Liver (tissue), 9 donors: ENCODE data around the gene SLC25A39. TPM values are rescaled to one million over a fixed set of nuclear protein-coding genes. Genes with fewer than 3 reads are reported as not detected.

ENCODE experiments used
- DNase-seq: peaks from one replicate; pipeline ENCODE4 v3.0.0-alpha.2; 2017; ENCODE audit warnings: low spot score
- H3K27ac ChIP-seq, 2 donors: one replicate each; pipeline ENCODE4 v1.7.0; 2013; ENCODE audit warnings: inconsistent platforms in 2 of 2, low read length in 2 of 2, control low read depth in 1 of 2, low read depth in 1 of 2, mild to moderate bottlenecking in 1 of 2
- H3K27me3 ChIP-seq, 4 donors: one replicate each; pipeline versions ENCODE4 v1.6.1 to v1.7.0; 2013; ENCODE audit warnings: low read length in 3 of 4, inconsistent platforms in 1 of 4, mild to moderate bottlenecking in 1 of 4, moderate library complexity in 1 of 4; ENCODE audit not compliant: control insufficient read depth in 4 of 4, insufficient read depth in 4 of 4
- H3K36me3 ChIP-seq, 4 donors: one replicate each; pipeline versions ENCODE4 v1.6.1 to v1.7.0; 2013; ENCODE audit warnings: low read length in 3 of 4, mild to moderate bottlenecking in 3 of 4, low read depth in 1 of 4, moderate library complexity in 1 of 4; ENCODE audit not compliant: control insufficient read depth in 4 of 4, insufficient read depth in 3 of 4
- H3K4me1 ChIP-seq, 4 donors: one replicate each; pipeline versions ENCODE4 v1.6.1 to v1.7.0; 2013; ENCODE audit warnings: low read length in 3 of 4, mild to moderate bottlenecking in 3 of 4, moderate library complexity in 1 of 4; ENCODE audit not compliant: control insufficient read depth in 4 of 4, insufficient read depth in 4 of 4
- H3K4me3 ChIP-seq, 3 donors: one replicate each; pipeline versions ENCODE4 v1.6.1 to v1.7.0; 2013; ENCODE audit warnings: low read length in 3 of 3, control low read depth in 1 of 3, low read depth in 1 of 3, mild to moderate bottlenecking in 1 of 3
- H3K9ac ChIP-seq, 2 donors: one replicate each; pipeline ENCODE4 v1.7.0; 2013; ENCODE audit warnings: low read length in 2 of 2, mild to moderate bottlenecking in 2 of 2, moderate library complexity in 2 of 2, control low read depth in 1 of 2, low read depth in 1 of 2
- H3K9me3 ChIP-seq, 4 donors: one replicate each; pipeline versions ENCODE4 v1.6.1 to v1.7.0; 2013; ENCODE audit warnings: low read length in 3 of 4; ENCODE audit not compliant: control insufficient read depth in 4 of 4
- ATF3 ChIP-seq: IDR thresholded peaks from 2 replicates; pipeline ENCODE4 v1.6.1; 2016; ENCODE audit warnings: antibody characterized with exemption
- CTCF ChIP-seq: fragments of 150-350 bp; IDR thresholded peaks from 2 replicates; pipeline ENCODE4 v1.5.1; 2017; ENCODE audit warnings: improper control_type of control experiment, low read depth, low read length; ENCODE audit not compliant: missing input control
- EGR1 ChIP-seq, 2 donors: IDR thresholded peaks; 2 replicates each; pipeline ENCODE4 v1.6.1; 2016 to 2018; ENCODE audit warnings: antibody characterized with exemption in 2 of 2, low read depth in 2 of 2
- FOXA1 ChIP-seq: IDR thresholded peaks from 2 replicates; pipeline ENCODE4 v1.6.1; 2016; ENCODE audit warnings: antibody characterized with exemption
- FOXA2 ChIP-seq: IDR thresholded peaks from 2 replicates; pipeline ENCODE4 v1.6.1; 2016; ENCODE audit warnings: antibody characterized with exemption
- GABPA ChIP-seq, 2 donors: IDR thresholded peaks in 1 of 2; conservative IDR thresholded peaks in 1 of 2; 2 replicates each; pipeline ENCODE4 v1.6.1; 2016; ENCODE audit warnings: antibody characterized with exemption in 2 of 2, mild to moderate bottlenecking in 1 of 2, moderate library complexity in 1 of 2
- HNF4A ChIP-seq, 2 donors: conservative IDR thresholded peaks; 2 replicates each; pipeline ENCODE4 v1.6.1; 2016; ENCODE audit warnings: antibody characterized with exemption in 2 of 2, mild to moderate bottlenecking in 2 of 2
- HNF4G ChIP-seq: IDR thresholded peaks from 2 replicates; pipeline ENCODE4 v1.6.1; 2016; ENCODE audit warnings: antibody characterized with exemption
- NR2F2 ChIP-seq: IDR thresholded peaks from 2 replicates; pipeline ENCODE4 v1.6.1; 2016; ENCODE audit warnings: antibody characterized with exemption
- RAD21 ChIP-seq, 2 donors: IDR thresholded peaks; 2 replicates each; pipeline ENCODE4 v1.6.1; 2016; ENCODE audit warnings: antibody characterized with exemption in 2 of 2, mild to moderate bottlenecking in 2 of 2
- REST ChIP-seq: IDR thresholded peaks from 2 replicates; pipeline ENCODE4 v1.6.1; 2016; ENCODE audit warnings: antibody characterized with exemption, mild to moderate bottlenecking
- RXRA ChIP-seq, 2 donors: IDR thresholded peaks; 2 replicates each; pipeline ENCODE4 v1.6.1; 2017 to 2018; ENCODE audit warnings: antibody characterized with exemption in 2 of 2, mild to moderate bottlenecking in 1 of 2
- SP1 ChIP-seq: IDR thresholded peaks from 2 replicates; pipeline ENCODE4 v1.6.1; 2018; ENCODE audit warnings: antibody characterized with exemption, mild to moderate bottlenecking
- TAF1 ChIP-seq: conservative IDR thresholded peaks from 2 replicates; pipeline ENCODE4 v1.6.1; 2016; ENCODE audit warnings: antibody characterized with exemption, mild to moderate bottlenecking
- YY1 ChIP-seq: IDR thresholded peaks from 2 replicates; pipeline ENCODE4 v1.6.1; 2016; ENCODE audit warnings: antibody characterized with exemption, mild to moderate bottlenecking
- ZBTB33 ChIP-seq: IDR thresholded peaks from 2 replicates; pipeline ENCODE4 v1.6.1; 2016; ENCODE audit warnings: antibody characterized with exemption
- WGBS: extraction: QIAGEN DNeasy Blood & Tissue Kit; methylation state at CpG from one replicate; pipeline ENCODE4 v1.1.7; 2013; 5-methylcytosine and 5-hydroxymethylcytosine counted together
- polyA plus RNA-seq, 2 donors: library from polyadenylated mRNA; stranded (reverse) in 1 of 2; unstranded in 1 of 2; fragments of 200-250 nt in 1 of 2; fragments of >200 nt in 1 of 2; fragmentation: Nextera tagmentation in 1 of 2; extraction: Ambion mirVana in 1 of 2; gene quantifications; one replicate each; pipeline versions ENCODE4 v1.2.1 to v1.2.3, GENCODE V29; 2013 to 2015
- total RNA-seq, 2 donors: library from RNA; depleted of rRNA; stranded (reverse); fragments of >200 nt; gene quantifications; one replicate each; pipeline ENCODE4 v1.2.3, GENCODE V29; 2014
- donor health status: healthy.
- donor health status: healthy.
- donor health status: healthy.
- donor health status: healthy.
- donor health status: healthy.

SLC25A39 gene
- total and polyA plus RNA-seq, 4 donors: 62.0 to 395 (median 83.8) TPM

GRCh38 chr17:44359458-44360143 is 35.0 kb upstream of the SLC25A39 start:
- no peak overlapping the region for H3K9ac ChIP-seq
- H3K9me3 ChIP-seq: no peaks in the 10 kb centered on the region
- H3K27me3 ChIP-seq: no peaks in the 10 kb centered on the region
- 92% methylated on average over 14 of the region's 14 CpGs for WGBS
- H3K4me3 ChIP-seq: no peak overlapping the region
- H3K4me1 ChIP-seq: peaks cover 6 to 12% (median 8%) of the 10 kb centered on the region in 4 donors
- no peak for DNase-seq
- no peak overlapping the region for H3K27ac ChIP-seq
- TF ChIP-seq YY1 (no peak), REST (no peak), RXRA (IDR thresholded peaks at IDR 0.05) (no peak), ZBTB33 (no peak), ATF3 (no peak), RAD21 (IDR thresholded peaks at IDR 0.05) (no peak), FOXA1 (no peak), SP1 (no peak), FOXA2 (no peak), GABPA (IDR thresholded peaks at IDR 0.05 in 1 of 2, conservative IDR thresholded peaks at IDR 0.05 in 1 of 2) (no peak), HNF4G (no peak)
- no peaks in the 10 kb centered on the region for H3K36me3 ChIP-seq

- WGBS: 83% methylated on average over 6 of the region's 6 CpGs
- no peak overlapping the region for H3K9ac ChIP-seq
- no peaks in the 10 kb centered on the region for H3K9me3 ChIP-seq
- no peak overlapping the region for H3K27ac ChIP-seq
- H3K4me3 ChIP-seq: no peak overlapping the region
- DNase-seq: no peak
- no peaks in the 10 kb centered on the region for H3K36me3 ChIP-seq
- peaks cover 6 to 11% (median 8%) of the 10 kb centered on the region in 4 donors for H3K4me1 ChIP-seq
- H3K27me3 ChIP-seq: no peaks in the 10 kb centered on the region
- TF ChIP-seq TAF1 (no peak), REST (no peak), NR2F2 (no peak), HNF4A (conservative IDR thresholded peaks at IDR 0.05) (no peak), ATF3 (no peak), RAD21 (IDR thresholded peaks at IDR 0.05) (no peak), SP1 (no peak), ZBTB33 (no peak), CTCF (no peak), YY1 (no peak), FOXA1 (no peak), EGR1 (IDR thresholded peaks at IDR 0.05; ENCODE audit: low read depth in 2 of 2) (no peak), GABPA (IDR thresholded peaks at IDR 0.05 in 1 of 2, conservative IDR thresholded peaks at IDR 0.05 in 1 of 2) (no peak), FOXA2 (no peak)
Measured at GRCh38 chr17:44359006-44359405, 34.4 kb upstream of the SLC25A39 start.
